Activated CD4-positive, alpha-beta T cell treated with anti-CD3 and anti-CD28 coated beads for 1 hour (primary cell): ENCODE results near the gene PTGDS.
A peak's percentile ranks its signal among the peaks of the same experiment; 100 is the strongest.

ENCODE experiments used
- DNase-seq: peaks from one replicate; pipeline ENCODE4 v3.0.0-alpha.2; 2020

PTGDS gene

DNA sequence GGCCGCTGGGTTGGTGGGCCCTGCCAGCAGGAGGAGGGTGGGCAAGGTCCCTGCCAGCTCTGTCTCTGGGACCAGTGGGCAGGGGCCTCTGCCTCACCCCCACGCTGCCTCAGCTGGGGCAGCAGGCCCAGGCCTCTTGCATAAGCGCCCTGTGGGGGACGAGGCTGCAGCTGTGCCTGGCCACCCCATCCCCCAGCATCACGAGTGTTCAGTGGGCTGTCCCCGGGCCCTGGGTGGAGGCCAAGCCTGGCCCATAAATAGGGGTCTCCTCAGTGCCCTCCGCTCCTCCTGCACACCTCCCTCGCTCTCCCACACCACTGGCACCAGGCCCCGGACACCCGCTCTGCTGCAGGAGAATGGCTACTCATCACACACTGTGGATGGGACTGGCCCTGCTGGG is at the start of gene PTGDS:
PTGDS (plus strand) TSS at position 282 of the 400 bp plus-strand sequence; CDS start at position 357, 75 bp downstream.
- no peak for DNase-seq

DNA sequence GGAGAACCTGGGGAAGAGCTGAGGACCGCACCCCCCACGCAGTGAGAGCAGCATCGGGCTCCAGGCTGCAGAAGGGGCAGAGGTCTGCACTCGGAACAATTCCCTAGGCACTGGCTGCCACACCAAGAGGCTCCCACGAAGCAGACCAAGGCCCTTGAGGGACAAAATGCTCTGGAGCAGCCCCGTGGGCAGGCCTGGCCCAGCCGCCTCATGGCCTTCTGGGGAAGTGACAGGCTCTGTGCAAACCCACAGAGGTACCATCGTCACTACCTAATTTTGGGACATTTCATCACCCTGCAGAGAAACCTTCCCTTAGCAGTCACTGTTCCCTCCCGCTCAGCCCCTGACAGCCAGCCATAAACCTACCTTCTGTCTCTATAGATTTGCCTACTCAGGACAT is 48.7 kb upstream of the PTGDS start:
- no peak for DNase-seq

DNA sequence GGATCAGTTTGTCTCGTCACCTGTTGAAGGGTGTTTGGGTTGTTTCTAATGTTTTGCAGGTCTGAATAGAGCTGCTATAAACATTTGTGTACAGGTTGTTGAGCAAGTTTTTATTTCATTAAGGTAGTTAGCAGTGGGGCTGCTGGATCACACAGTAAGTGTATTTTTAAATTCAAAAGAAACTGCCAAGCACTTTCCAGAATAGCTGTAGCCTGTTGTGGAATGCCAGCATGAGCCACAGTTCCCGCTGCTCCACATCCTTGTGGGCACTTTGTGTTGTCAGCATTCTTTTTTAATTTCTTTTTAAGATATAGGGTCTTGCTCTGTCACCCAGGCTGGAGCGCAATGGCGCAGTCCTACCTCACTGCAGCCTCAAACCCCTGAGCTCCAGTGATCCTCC is 47.3 kb upstream of the PTGDS start:
- no peak for DNase-seq

DNA sequence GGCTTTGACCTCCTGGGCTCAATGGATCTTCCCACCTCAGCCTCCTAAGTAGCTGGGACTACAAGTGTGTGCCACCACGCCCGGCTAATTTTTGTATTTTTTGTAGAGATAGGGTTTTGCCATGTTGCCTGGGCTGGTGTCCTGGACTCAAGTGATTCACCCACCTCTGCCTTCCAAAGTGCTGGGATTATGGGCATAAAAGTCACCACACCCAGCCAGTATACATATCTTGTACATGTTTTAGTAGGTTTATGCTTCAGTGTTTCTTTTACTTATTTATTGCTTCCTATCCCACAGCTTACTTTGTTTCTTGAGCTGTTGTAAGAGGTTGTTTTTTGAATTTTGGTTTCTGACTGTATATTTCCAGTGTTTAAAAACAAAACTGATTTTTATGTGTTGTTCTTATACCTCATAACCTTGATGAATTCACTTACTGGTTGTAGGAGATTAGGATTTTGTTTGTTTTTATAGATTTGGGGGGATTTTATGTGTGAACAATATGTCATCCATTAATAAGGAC is 45.6 kb upstream of the PTGDS start:
- no peak for DNase-seq

DNA sequence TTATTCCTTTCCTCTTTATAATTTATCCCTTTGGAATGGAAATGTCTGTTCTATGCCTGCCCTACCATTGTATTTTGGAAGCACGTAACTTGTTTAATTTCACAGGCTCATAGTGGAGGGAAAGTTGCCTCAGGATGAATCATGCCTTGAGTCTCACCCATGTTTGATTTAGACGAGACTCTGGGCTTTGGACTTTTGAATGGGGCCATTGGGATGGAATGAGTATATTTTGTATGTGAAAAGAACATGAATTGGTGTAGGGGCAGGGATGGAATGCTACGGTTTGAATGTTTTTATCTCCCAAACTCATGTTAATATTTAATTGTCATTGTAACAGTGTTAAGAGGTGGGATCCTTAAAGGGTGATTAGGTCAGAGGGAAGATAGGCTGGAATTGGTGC is 43.0 kb upstream of the PTGDS start:
- no peak for DNase-seq

DNA sequence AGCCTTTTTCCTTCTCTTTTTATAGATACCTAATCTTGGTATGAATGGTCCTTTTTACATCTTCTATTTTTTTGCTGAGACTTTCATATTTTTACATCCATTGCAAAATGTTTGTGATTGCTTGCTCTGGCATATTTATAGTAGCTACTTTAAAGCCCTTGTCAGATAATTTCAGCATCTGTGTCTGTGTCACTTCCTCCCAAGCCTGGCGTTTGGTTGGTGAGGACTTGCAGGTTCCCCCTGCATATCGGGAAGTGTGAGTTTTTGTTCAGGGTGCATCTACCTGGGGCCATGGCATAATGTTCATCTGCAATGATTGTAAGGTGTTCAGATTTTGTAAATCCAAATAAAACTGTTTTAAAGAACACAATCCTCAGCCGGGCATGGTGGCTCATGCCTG is 41.7 kb upstream of the PTGDS start:
- DNase-seq: no peak

DNA sequence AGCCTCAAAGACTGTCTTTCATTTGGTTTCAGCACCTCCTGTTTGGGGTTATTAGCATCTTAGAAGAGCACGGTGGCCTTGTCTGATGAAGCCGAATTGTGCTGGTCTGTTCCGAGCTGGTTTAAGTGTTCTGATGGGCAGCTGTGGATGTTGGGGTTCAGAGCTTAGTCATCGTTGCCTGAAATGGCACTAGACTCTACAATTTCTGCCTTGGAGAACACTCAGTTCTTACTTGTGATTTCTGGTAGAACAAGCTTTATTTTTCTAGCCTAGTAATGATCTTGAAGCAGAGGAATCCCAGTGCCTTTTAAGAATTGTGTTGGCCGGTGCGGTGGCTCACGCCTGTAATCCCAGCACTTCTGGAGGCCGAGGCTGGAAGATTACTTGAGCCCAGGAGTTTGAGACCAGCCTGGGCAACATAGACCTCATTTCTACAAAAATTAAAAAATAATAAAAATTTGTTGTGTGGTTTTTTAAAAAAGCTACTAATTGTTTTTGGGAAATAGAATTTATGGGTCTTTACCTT is 40.6 kb upstream of the PTGDS start:
- no peak for DNase-seq

DNA sequence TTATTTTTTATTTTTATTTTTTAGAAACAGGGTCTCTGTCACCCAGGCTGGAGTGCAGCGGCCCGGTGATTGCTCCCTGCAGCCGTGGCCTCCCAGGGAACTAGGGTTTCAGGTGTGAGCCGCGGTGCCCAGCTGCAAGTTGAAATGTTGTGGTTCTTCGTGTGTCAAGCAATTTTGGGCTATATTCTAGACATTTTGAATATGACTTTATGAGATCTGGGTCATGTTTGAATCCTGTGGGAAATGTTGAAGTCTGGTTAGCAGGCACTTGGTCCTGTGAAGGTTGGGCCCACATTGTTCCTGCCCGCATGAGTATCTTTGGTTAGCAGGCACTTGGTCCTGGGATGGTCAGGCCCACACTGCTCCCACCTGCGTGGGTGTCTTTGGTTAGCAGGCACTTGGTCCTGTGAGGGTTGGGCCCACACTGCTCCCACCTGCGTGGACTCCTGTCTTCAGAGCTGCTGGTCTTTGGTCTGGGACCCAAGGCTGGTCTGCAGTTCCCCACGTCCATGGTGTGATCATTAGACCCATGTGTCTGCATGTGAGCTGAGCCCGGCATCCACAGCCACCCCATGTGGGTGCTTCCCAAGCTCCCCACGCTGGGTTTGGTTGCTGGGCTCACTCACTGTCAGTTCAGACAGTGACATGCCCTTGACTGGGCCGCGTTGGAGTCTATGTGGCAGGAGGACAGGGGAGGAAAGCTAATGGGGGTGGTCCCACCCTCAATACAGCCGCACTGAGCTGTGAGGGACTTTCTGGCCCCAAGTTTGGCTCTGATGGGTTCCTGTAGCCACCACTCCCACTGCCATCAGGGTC is 39.9 kb upstream of the PTGDS start:
- DNase-seq: no peak

DNA sequence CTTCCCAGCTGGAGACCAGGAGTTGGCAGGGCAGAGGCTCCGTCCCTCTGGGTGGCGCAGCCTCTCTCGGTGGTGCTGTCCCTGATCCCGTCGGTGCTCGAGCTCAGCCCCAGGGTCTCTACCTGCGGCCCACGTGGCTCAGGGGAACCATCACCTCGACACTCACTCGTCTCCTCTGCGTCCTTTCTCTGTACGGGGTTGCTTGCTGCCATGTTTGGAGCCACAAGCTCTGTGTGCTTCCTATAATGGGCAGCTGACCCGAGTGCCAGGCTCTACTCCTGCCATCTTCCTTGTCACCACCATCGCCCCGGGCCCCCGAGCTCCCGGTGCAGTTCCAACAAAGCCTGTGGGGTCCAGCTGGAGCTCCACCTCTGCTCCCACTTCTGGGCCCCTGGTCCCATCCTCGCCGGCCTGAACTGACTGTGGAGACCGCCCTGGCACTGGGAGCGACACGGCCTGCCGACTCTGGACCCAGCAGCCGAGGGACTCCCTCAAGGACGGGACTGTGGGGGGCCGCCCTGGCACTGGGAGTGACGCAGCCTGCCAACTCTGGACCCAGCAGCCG is 37.8 kb upstream of the PTGDS start:
- no peak for DNase-seq

DNA sequence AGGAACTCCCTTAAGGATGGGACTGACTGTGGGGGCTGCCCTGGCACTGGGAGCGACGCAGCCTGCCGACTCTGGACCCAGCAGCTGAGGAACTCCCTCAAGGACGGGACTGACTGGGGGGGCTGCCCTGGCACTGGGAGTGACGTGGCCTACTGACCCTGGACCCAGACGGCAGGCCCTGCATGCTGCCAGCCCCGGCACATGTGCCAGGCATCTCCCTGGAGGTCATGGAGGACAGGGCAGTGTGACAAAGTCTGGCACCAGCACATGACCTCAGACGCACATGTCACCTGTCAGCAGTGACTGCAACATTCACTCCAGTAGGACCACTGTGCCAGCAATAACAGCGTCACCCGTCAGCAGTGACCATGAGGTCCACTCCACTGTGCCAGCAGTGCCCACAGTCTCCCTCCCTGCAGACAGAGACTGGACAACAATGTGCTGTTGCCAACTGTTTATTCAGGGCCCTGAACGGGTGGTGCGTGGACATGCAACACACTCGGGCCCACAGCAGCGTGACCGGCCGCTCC is 37.2 kb upstream of the PTGDS start:
- DNase-seq: no peak

DNA sequence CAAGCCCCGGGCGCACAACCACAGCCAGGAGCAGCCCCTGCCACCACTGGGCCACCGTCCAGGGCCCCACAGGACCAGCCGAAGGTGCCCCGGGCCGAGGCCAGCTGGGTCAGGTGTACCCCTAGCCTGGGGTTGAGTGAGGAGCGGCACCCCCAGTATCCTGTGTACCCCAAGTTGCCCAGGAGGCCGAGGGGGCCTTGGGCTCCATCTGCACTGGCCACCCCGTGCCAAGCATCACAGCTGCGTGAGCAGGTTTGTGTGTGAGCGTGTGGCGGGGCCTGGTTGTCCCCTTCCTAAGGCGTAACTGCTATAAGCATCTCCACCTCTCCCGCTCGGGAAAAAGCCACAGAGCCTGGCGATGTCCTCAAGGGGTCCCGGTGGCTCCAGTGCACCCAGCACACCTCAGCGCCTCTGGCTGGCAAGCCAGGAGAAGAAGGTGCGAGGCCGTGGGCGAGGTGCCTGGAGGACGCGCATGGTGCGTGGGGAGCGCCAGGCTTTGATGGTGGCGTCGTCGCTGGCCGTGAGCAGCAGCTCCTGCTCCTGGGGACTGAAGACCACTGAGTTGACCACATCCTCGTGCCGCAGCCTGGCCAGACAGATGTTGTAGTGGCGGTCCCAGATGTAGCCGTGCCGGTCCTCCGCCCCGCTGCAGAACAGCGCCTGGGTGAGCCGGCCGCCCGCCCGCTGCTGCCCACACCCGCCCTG is 36.6 kb upstream of the PTGDS start:
- no peak for DNase-seq

DNA sequence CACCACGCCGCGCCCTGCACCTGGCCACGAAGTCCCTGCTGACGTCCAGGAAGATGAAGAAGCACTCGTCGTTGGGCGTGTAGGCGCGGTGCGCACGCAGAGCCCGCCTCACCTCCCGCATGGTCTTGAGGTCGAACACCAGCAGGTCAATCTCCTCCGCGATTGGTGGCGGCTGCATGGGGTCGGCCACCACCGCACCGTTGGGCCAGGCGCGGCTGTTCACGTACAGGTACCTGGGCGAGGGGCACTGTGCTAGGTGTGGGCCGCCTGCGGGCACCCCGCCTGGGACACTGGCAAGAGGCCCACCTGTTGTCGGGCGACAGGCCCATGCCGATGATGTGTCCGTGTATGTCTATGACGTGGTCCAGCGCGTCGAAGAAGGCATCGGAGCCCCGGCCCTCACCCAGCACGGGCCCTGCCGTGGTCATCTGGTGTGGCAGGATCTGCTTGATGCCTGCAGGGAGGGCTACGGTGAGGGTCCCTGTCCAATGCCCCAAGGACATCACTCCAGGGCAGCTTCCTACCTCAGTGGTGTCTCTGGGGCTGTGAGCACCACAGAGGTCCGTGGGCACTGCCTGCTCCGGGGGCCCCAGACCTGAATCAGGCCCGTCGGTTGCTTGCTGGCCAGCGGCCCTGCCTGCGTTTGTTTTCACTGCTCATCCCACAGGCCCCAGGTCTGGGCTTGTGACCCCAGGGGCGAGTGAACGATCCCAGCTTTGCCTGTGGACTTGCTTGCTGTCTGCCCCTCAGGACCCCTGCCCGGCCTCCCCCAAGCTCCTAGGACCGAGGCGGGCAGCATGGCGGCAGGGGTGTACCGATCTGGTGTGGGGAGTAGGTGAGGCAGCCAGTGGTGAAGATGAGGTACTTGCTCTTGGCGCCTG is 35.8 kb upstream of the PTGDS start:
- DNase-seq: no peak

DNA sequence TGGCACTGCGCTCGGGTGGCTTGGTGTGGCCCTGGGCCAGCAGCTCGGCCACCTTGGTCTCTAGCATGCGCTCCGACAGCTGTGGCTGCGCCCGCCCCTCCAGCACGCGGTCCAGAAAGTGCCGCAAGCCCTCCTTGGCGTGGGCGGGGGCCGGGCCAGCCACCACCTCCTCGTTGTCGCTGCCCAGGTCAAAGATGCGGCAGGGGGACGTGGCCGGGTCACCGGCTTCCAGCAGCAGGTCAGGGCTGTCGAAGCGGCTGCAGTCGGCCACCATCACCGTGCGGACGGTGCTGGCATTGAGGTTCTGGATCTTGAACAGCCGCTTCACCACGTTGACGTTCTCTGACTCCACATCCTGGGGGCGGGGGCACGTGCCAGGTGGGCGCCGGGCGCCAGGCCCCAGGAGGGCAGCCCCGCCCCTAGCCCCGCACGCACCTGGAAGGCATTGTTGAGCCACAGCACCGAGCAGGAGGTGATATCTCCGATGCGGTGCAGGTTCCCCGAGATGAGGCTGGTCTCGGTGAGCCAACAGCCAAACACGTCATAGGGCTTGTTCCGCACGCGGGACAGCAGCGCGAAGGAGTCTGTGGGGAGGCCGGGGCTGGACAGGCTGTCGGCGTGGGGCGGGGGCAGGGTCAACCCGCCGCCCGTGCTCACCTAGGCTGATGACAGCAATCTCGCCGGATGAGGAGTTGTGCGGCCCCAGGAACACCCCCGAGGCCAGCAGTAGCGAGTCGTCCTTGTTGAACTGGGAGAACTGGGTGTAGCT is 35.0 kb upstream of the PTGDS start:
- DNase-seq: no peak

DNA sequence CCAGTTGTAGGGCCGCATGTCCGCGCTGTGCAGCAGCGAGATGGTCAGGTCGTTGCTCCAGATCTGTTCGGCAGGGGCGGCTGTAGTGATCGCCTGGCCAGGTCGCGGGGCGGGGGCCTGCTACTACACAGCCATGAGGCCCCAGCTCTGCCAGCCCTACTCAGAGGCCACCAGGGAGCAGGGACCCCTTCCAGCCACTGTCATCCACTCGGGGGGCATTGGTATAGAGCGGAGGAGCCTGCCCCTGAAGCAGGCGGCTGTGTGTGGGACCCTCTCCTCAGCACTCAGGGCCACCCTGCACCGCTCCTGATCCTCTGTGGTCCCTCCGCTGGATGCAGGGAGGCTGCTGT is 34.4 kb upstream of the PTGDS start:
- no peak for DNase-seq

DNA sequence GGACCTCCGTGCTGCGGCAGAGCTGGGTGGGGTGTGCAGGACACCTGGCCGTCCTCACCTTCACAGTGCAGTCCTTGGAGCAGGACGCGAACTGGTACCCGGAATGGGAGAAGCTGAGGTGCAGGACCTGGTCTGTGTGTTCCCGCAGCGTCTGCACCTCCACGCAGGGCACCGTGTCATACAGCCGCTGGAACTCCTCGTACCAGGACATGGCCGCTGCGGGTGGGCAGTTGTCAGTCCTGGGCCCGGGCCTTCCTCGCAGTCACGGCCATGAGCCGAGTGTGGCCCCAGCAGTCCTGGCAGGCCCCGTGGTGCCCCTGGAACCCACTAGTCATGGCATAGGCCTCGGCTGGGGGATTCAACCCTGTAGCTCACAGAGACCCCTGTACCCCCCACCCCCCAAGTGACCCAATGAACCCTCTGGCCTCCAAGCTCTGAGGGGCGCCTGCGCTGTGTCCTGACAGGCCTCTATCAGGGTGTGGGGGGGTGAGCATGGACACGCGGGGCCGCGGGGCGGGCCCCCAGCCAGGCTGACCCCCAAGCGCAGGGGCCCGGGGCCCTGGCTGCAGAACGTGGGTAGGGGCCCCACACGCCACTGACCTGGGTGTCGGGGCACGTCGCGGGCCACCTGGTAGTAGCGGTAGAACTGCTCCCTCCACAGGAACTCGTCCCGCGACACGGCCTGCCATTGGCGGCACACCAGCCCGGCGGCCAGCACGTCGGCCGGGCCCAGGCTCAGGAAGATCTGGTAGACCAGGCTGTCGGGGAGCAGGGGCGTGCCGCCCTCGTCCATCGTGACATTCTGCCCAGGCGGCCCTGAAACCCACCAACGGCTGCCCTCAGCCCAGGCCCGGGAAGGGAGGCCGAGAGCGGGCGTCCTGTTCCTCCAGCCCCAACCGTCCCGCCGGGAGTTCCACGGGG is 33.8 kb upstream of the PTGDS start:
- DNase-seq: no peak

DNA sequence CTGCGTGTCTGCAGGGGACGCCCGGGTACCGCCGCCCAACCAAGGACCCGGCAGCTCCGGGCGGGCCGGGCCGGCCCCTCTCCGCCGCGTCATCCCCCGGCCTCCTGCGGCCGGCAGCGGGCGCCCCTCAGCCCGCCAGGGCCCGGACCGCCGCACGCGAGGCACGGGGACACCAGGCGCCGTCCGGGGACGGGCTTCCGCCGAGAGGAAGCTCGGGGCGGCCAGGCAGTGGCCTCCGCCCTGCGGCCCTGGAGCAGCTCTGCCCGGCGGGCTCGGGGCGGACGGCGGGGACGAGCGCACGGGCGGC is 33.1 kb upstream of the PTGDS start:
- no peak for DNase-seq

DNA sequence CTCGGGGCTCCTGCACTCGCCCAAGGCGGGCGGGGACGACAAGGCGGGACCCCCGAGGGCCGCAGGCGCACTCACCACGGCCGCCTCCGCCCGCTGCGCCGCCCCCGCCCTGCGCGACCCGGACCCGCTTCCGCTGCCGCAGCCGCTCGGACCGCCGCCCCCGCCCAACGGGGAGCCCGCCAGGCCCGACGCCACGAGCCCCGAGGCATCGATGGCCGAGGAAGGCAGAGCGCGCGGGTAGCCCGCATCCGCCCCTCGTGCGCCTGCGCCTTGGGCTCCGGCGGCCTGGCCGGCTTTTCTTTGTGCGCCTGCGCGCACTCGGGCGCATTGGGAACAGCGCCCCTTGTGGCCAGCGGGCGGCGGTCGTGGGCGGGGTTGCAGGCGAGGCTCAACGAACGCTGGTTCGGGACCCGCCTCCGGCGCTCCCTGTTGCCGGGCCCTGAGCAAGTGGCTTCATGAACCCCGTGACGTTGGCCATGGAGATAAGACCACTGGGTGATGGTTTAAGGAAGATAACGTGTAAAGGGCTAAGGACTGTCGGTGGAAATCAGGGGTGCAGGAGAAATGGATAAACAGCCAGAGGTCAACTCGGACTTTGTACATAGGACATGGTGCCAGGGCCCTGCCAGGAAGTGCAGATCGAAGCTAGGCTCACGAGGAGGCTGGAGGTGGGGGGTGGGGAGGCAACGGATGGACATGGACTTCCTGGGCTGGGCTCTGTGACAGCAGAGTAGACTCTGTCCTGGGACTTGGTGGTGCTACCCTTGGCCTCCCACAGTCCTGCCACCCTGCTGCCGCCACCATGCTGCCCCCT is 32.6 kb upstream of the PTGDS start, which contains the start of the genes C8G and FBXW5:
C8G (plus strand) TSS at position 725 of the 814 bp plus-strand sequence; CDS start at position 803, 78 bp downstream.
FBXW5 (minus strand) TSS at position 220 of the 814 bp plus-strand sequence. CDS start 655 bp downstream, outside the sequence.
- DNase-seq: peak; percentile 93

DNA sequence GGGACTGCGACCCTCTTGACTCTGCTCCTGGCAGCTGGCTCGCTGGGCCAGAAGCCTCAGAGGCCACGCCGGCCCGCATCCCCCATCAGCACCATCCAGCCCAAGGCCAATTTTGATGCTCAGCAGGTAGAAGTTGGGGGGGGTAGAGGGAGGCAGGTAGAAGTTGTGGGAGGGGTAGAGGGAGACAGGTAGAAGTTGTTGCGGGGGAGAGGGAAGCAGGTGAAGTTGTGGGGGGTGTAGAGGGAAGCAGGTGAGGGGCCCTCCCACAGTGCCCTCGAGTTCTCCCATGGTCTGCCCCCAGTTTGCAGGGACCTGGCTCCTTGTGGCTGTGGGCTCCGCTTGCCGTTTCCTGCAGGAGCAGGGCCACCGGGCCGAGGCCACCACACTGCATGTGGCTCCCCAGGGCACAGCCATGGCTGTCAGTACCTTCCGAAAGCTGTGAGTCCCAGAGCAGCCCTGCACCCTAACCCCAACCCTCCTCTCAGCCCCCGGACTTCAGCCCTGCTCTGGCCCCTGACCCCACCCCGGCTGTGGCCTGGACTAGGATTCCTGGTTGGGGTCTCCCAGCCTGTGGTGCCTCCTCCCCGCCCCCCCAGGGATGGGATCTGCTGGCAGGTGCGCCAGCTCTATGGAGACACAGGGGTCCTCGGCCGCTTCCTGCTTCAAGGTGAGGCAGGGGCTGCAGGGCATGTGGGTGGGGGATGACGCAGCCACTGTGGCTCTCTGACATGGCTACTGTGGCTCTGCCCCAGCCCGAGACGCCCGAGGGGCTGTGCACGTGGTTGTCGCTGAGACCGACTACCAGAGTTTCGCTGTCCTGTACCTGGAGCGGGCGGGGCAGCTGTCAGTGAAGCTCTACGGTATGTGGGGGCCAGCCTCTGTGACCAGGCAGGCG is 31.7 kb upstream of the PTGDS start:
- no peak for DNase-seq
